ENCODE results near the gene FLT3.

DNA sequence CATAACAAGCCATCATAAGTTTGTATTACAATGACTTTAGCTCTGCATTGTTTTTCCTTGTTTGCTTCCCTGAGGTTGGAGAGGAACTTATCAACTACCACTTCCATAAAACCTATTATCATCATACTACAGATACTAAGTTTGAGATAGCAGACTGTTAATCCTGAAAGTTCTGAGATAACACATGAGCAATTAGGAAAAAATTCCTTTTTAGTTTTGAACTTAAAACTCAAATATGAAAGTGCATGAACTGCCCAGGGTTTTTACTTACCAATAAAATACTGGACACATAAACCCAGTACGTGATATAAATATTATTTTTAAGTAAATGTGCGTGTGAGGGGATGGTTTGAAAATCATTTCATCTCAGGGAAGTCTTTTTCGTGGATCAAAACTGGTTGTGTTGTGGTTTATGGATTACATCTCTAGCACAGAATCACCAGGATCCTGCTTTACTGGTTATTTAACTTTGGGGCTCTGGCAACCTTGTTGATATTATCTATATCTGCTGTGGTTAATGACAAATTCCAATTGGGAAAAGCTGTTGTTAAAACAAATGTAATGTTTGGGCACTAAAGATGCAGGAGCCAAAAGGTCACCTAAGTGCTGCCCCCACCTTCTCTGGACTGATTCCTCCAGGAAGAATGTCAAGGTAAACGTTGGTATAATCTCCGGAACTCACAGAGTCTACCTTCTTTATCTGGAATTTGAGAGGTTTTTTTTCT is 143.6 kb downstream of the FLT3 start:
- TF ChIP-seq NFIC (IDR thresholded peaks at IDR 0.05) (no peak), TEAD4 (IDR thresholded peaks at IDR 0.05) (no peak), YY1 (IDR thresholded peaks at IDR 0.05; ENCODE audit: low read depth) (no peak), TAF1 (IDR thresholded peaks at IDR 0.05; ENCODE audit: low read depth) (no peak), EP300 (IDR thresholded peaks at IDR 0.05; ENCODE audit: borderline replicate concordance) (no peak), ZBTB7A (IDR thresholded peaks at IDR 0.05; ENCODE audit: low read depth) (no peak)
- TF ChIP-seq, protein P1, sequence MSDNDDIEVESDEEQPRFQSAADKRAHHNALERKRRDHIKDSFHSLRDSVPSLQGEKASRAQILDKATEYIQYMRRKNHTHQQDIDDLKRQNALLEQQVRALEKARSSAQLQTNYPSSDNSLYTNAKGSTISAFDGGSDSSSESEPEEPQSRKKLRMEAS (IDR thresholded peaks at IDR 0.05) = no peak
- TF ChIP-seq, protein P2, sequence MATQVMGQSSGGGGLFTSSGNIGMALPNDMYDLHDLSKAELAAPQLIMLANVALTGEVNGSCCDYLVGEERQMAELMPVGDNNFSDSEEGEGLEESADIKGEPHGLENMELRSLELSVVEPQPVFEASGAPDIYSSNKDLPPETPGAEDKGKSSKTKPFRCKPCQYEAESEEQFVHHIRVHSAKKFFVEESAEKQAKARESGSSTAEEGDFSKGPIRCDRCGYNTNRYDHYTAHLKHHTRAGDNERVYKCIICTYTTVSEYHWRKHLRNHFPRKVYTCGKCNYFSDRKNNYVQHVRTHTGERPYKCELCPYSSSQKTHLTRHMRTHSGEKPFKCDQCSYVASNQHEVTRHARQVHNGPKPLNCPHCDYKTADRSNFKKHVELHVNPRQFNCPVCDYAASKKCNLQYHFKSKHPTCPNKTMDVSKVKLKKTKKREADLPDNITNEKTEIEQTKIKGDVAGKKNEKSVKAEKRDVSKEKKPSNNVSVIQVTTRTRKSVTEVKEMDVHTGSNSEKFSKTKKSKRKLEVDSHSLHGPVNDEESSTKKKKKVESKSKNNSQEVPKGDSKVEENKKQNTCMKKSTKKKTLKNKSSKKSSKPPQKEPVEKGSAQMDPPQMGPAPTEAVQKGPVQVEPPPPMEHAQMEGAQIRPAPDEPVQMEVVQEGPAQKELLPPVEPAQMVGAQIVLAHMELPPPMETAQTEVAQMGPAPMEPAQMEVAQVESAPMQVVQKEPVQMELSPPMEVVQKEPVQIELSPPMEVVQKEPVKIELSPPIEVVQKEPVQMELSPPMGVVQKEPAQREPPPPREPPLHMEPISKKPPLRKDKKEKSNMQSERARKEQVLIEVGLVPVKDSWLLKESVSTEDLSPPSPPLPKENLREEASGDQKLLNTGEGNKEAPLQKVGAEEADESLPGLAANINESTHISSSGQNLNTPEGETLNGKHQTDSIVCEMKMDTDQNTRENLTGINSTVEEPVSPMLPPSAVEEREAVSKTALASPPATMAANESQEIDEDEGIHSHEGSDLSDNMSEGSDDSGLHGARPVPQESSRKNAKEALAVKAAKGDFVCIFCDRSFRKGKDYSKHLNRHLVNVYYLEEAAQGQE (IDR thresholded peaks at IDR 0.05; ENCODE audit: low read depth) = no peak
- TF ChIP-seq, protein P3, sequence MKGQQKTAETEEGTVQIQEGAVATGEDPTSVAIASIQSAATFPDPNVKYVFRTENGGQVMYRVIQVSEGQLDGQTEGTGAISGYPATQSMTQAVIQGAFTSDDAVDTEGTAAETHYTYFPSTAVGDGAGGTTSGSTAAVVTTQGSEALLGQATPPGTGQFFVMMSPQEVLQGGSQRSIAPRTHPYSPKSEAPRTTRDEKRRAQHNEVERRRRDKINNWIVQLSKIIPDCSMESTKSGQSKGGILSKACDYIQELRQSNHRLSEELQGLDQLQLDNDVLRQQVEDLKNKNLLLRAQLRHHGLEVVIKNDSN (IDR thresholded peaks at IDR 0.05) = no peak

All from Ishikawa (cell line).